Kidney (tissue), 14 donors: ENCODE data around the gene KIDINS220. TPM values are rescaled to one million over a fixed set of nuclear protein-coding genes. Genes with fewer than 3 reads are reported as not detected.

Source experiments
- DNase-seq, 5 donors: peaks; one replicate each; pipeline ENCODE4 v3.0.0-alpha.2; 2013 to 2020
- FAIRE-seq: peaks from 2 replicates; lab custom pipeline; 2012; peaks lifted over from hg19 to GRCh38; lab: Jason Lieb, UNC
- H3K27ac ChIP-seq, 2 donors: one replicate each; pipeline ENCODE4 v1.7.0; 2013; ENCODE audit warnings: low read depth in 2 of 2, low read length in 2 of 2, inconsistent platforms in 1 of 2
- H3K27me3 ChIP-seq: one replicate; pipeline ENCODE4 v1.7.1; 2013; ENCODE audit warnings: low read length, inconsistent platforms; ENCODE audit not compliant: control insufficient read depth, insufficient read depth
- H3K36me3 ChIP-seq, 3 donors: one replicate each; pipeline versions ENCODE4 v1.7.0 to v1.7.1; 2013; ENCODE audit warnings: low read length in 3 of 3, control low read depth in 1 of 3, inconsistent platforms in 1 of 3; ENCODE audit not compliant: insufficient read depth in 3 of 3, control insufficient read depth in 2 of 3
- H3K4me1 ChIP-seq, 3 donors: one replicate each; pipeline versions ENCODE4 v1.7.0 to v1.7.1; 2013; ENCODE audit warnings: low read length in 3 of 3, inconsistent platforms in 1 of 3, low read depth in 1 of 3; ENCODE audit not compliant: control insufficient read depth in 2 of 3, insufficient read depth in 2 of 3
- H3K4me3 ChIP-seq, 3 donors: one replicate each; pipeline versions ENCODE4 v1.7.0 to v1.8.1; 2013; ENCODE audit warnings: low read length in 3 of 3, control low read depth in 1 of 3, inconsistent platforms in 1 of 3
- H3K9ac ChIP-seq, 3 donors: one replicate each; pipeline versions ENCODE4 v1.7.0 to v1.7.1; 2013; ENCODE audit warnings: low read length in 3 of 3, control low read depth in 1 of 3, inconsistent platforms in 1 of 3
- H3K9me3 ChIP-seq, 3 donors: one replicate each; pipeline versions ENCODE4 v1.7.0 to v1.7.1; 2013; ENCODE audit warnings: low read length in 3 of 3, control low read depth in 1 of 3, inconsistent platforms in 1 of 3; ENCODE audit not compliant: control insufficient read depth in 2 of 3, insufficient read depth in 1 of 3
- intact Hi-C: fragments of 100-400 bp; cut with DNase I; formaldehyde crosslinking; loops from one replicate; pipeline ENCODE4 v1.11.1; 2022
- polyA plus RNA-seq: library from polyadenylated mRNA; stranded (reverse); fragments of 350-450 nt; fragmentation: Illumina TruSeq; extraction: RNeasy Lipid Tissue Mini Kit (QIAGEN cat#74804); gene quantifications from one replicate; pipeline ENCODE4 v1.2.3, GENCODE V29; 2014; ENCODE audit warnings: low read depth, low replicate concordance; ENCODE audit not compliant: insufficient read depth
- total RNA-seq: library from RNA; stranded (reverse); fragmentation: NEBNext Ultra II Directional; extraction: Animal tissue kit (Norgen Biotek cat#: 25700); gene quantifications from one replicate; pipeline ENCODE4 v1.2.1, GENCODE V29; 2021
- TF ChIP-seq, protein P1 (sequence below): IDR thresholded peaks from 3 replicates; pipeline ENCODE4 v1.5.1; 2012; ENCODE audit warnings: mild to moderate bottlenecking, moderate library complexity, borderline replicate concordance; ENCODE audit not compliant: insufficient read depth; ENCODE audit errors: extremely low read depth
- donor health status: control.
- donor health status: control.
- donor health status: control.
- donor health status: control.
- donor health status: control.
- donor health status: DM: yes; HTN: yes; CAD: no.
- donor health status: Normal renal cell carcinoma (clear cell type).

Gene KIDINS220
- total and polyA plus RNA-seq, 2 donors from 2014 or later, result 12.3 to 56.6 TPM

DNA sequence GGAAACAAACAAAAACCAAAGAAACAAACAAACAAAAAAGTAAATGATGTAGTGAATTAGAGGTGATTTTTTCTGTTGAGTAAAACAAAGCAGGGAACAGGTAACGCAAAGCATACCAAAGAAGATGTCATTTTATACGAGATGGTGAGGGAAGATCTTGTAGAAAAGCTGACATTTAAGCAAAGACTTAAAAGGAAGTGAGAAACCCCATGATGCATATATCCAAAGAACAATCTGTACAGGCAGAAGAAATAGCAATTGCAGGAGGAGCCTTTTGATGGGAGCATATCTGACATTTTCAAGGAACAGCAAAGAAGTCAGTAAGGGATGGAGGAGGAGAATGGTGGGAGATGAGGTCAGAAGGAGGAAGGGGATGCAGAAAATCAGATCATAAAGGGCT is 63.0 kb downstream of the KIDINS220 start:
- Histone ChIP-seq H3K27me3 (no peaks in the 10 kb centered on the region), H3K4me1 (no peaks in the 10 kb centered on the region), H3K9me3 (no peaks in the 10 kb centered on the region), H3K36me3 (peaks cover 4 to 36% (median 22%) of the 10 kb centered on the region in 3 donors), H3K27ac (no peak overlapping the region), H3K9ac (no peak overlapping the region), H3K4me3 (no peak overlapping the region)
- TF ChIP-seq, protein P1, sequence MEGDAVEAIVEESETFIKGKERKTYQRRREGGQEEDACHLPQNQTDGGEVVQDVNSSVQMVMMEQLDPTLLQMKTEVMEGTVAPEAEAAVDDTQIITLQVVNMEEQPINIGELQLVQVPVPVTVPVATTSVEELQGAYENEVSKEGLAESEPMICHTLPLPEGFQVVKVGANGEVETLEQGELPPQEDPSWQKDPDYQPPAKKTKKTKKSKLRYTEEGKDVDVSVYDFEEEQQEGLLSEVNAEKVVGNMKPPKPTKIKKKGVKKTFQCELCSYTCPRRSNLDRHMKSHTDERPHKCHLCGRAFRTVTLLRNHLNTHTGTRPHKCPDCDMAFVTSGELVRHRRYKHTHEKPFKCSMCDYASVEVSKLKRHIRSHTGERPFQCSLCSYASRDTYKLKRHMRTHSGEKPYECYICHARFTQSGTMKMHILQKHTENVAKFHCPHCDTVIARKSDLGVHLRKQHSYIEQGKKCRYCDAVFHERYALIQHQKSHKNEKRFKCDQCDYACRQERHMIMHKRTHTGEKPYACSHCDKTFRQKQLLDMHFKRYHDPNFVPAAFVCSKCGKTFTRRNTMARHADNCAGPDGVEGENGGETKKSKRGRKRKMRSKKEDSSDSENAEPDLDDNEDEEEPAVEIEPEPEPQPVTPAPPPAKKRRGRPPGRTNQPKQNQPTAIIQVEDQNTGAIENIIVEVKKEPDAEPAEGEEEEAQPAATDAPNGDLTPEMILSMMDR, result no peak
- DNase-seq (no peak), FAIRE-seq (no peak)
- intact Hi-C loops, result no loop called here

DNA sequence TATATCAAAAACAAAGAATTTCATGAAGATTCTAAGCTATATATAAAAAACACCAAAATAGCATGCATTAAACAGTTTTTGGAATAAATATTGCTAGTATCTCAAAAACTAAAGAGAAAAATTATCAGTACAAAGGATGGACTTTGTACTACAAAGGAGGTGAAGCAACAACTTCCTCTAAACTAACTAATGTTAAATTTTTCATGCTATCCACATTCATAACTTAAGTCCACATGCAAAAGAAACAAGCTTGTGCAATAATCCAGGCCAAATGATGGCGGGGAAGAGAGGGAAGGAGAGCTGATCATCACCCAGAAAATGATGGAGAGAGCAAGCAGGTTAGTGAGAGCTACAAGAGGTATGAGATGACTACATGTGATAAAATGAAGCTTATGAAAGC is 70.1 kb downstream of the KIDINS220 start:
- TF ChIP-seq, protein P1, result no peak
- no peaks in the 10 kb centered on the region for H3K4me1 ChIP-seq
- FAIRE-seq (peak; percentile 54), DNase-seq (no peak)
- no peak overlapping the region for H3K27ac ChIP-seq
- H3K9ac ChIP-seq, result no peak overlapping the region
- no peak overlapping the region for H3K4me3 ChIP-seq
- H3K36me3 ChIP-seq, result peaks cover 0 to 4% (median 3%) of the 10 kb centered on the region in 3 donors
- intact Hi-C loops, result no loop called here
- no peaks in the 10 kb centered on the region for H3K27me3 ChIP-seq
- no peaks in the 10 kb centered on the region for H3K9me3 ChIP-seq

GRCh38 chr2:8761529-8762164 is 75.8 kb downstream of the KIDINS220 start:
- H3K9me3 ChIP-seq, result peaks cover 0 to under 1% (median 0%) of the 10 kb centered on the region in 3 donors
- H3K36me3 ChIP-seq, result peaks cover 0 to 2% (median 1%) of the 10 kb centered on the region in 3 donors
- FAIRE-seq (peak; percentile 88), DNase-seq (peak in 2 of 5 donors; percentile 56 to 64)
- no peaks in the 10 kb centered on the region for H3K4me1 ChIP-seq
- H3K9ac ChIP-seq, result no peak overlapping the region
- H3K27me3 ChIP-seq, result no peaks in the 10 kb centered on the region
- H3K27ac ChIP-seq, result no peak overlapping the region
- H3K4me3 ChIP-seq, result no peak overlapping the region
- intact Hi-C loops, result no loop called here
- TF ChIP-seq, protein P1, result peak; percentile 34
